Vagina (tissue), 2 donors: Measurements from ENCODE around the gene SMURF1. TPM values are rescaled to one million over a fixed set of nuclear protein-coding genes. Genes with fewer than 3 reads are reported as not detected.

Source experiments
- DNase-seq, 2 donors: peaks; one replicate each; pipeline ENCODE4 v3.0.0-alpha.2; 2017; ENCODE audit errors: extremely low spot score in 2 of 2
- H3K27ac ChIP-seq: fragments of 200-600 bp; sonication (generic); one replicate; pipeline ENCODE4 v1.5.1; 2019
- H3K27me3 ChIP-seq: fragments of 200-600 bp; sonication (generic); one replicate; pipeline ENCODE4 v1.5.1; 2019
- H3K36me3 ChIP-seq, 2 donors: fragments of 200-600 bp; sonication (generic); one replicate each; pipeline ENCODE4 v1.5.1; 2017 to 2019
- H3K4me1 ChIP-seq: fragments of 200-600 bp; sonication (generic); one replicate; pipeline ENCODE4 v1.5.1; 2019
- H3K4me3 ChIP-seq, 2 donors: fragments of 200-600 bp; sonication (generic); 1 replicate in 1 of 2; 2 replicates in 1 of 2; pipeline ENCODE4 v1.5.1; 2016 to 2019
- H3K9me3 ChIP-seq: fragments of 200-600 bp; sonication (generic); one replicate; pipeline ENCODE4 v1.5.1; 2019
- POLR2A ChIP-seq, 2 donors: fragments of 450-650 bp; IDR thresholded peaks; one replicate each; pipeline ENCODE4 v1.6.1; 2017; ENCODE audit warnings: antibody characterized with exemption in 2 of 2, mild to moderate bottlenecking in 2 of 2, moderate library complexity in 2 of 2
- POLR2AphosphoS5 ChIP-seq, 2 donors: sonication (generic); formaldehyde crosslinking; IDR thresholded peaks; one replicate each; pipeline ENCODE4 v1.9.0; 2017; ENCODE audit warnings: antibody characterized with exemption in 2 of 2, mild to moderate bottlenecking in 2 of 2, low read depth in 1 of 2; ENCODE audit not compliant: insufficient read depth in 1 of 2
- intact Hi-C: fragments of 100-400 bp; cut with DNase I; formaldehyde crosslinking; loops from one replicate; pipeline ENCODE4 v1.15.1; 2023
- total RNA-seq: library from RNA; depleted of rRNA; stranded (reverse); fragments of >200 nt; gene quantifications from one replicate; pipeline ENCODE4 v1.2.3, GENCODE V29; 2016
- TF ChIP-seq, protein P1 (sequence below), 3 experiments: fragments of 450-650 bp in 2 of 3; fragments of 200-600 bp in 1 of 3; sonication (generic) in 1 of 3; IDR thresholded peaks; one replicate each; pipeline ENCODE4 v1.5.1; 2017 to 2019; ENCODE audit warnings: antibody characterized with exemption in 3 of 3, mild to moderate bottlenecking in 2 of 3, moderate library complexity in 2 of 3

Gene SMURF1
- total RNA-seq, 1 donor from 2014 or later, result 30.0 TPM

DNA sequence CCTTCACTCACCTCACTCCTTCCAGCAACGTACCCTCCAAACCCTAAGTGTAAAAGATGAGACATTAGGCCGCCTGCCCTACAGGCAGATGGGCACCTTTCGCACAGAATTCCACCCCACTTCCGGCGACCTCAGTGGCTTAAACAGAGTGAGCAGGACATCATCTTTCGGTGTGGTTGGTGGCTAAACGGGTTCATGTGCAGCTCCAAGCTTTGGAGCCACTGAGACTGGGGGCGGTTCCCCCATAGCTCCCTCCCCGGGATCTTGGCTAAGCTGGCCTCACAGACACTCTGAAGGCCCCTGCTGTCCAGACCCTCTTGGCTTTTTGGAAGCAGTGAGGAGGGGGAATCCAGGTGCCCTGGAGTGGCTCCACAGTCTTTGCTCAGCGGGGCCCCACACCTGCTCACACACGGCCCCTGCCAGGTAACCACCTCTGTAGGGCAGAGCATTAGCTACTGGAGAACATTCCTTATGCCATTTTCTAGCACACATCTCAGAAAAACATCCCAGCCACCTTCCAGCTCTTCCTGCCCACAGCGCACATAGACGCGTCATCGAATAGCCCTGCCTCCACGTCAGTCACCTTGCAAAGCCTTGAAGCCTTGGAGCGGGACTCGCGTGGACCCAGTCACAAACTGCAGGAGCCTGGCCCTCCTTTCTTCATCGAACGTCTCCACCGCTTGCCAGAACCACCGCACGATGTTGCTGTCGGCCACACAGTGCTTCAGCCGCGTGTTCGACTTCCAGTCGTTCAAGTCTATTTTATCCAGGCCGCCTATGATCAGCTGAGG is 108.8 kb downstream of the SMURF1 start:
- H3K36me3 ChIP-seq, result peaks cover 0 to 89% of the 10 kb centered on the region in 2 donors
- peak overlapping the region; percentile 33 for H3K27ac ChIP-seq
- intact Hi-C loops, result loop anchor here (5.0 kb wide), 1 partner anchor 107 kb away; the partner anchor contains the start of gene SMURF1
- H3K4me1 ChIP-seq, result no peaks in the 10 kb centered on the region
- no peak for DNase-seq
- H3K27me3 ChIP-seq, result no peaks in the 10 kb centered on the region
- H3K4me3 ChIP-seq, result no peak overlapping the region
- TF ChIP-seq POLR2A (IDR thresholded peaks at IDR 0.05) (no peak), POLR2AphosphoS5 (IDR thresholded peaks at IDR 0.05; ENCODE audit: insufficient read depth in 1 of 2, low read depth in 1 of 2) (no peak)
- TF ChIP-seq, protein P1, sequence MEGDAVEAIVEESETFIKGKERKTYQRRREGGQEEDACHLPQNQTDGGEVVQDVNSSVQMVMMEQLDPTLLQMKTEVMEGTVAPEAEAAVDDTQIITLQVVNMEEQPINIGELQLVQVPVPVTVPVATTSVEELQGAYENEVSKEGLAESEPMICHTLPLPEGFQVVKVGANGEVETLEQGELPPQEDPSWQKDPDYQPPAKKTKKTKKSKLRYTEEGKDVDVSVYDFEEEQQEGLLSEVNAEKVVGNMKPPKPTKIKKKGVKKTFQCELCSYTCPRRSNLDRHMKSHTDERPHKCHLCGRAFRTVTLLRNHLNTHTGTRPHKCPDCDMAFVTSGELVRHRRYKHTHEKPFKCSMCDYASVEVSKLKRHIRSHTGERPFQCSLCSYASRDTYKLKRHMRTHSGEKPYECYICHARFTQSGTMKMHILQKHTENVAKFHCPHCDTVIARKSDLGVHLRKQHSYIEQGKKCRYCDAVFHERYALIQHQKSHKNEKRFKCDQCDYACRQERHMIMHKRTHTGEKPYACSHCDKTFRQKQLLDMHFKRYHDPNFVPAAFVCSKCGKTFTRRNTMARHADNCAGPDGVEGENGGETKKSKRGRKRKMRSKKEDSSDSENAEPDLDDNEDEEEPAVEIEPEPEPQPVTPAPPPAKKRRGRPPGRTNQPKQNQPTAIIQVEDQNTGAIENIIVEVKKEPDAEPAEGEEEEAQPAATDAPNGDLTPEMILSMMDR (IDR thresholded peaks at IDR 0.05), result no peak
- H3K9me3 ChIP-seq, result no peaks in the 10 kb centered on the region

DNA sequence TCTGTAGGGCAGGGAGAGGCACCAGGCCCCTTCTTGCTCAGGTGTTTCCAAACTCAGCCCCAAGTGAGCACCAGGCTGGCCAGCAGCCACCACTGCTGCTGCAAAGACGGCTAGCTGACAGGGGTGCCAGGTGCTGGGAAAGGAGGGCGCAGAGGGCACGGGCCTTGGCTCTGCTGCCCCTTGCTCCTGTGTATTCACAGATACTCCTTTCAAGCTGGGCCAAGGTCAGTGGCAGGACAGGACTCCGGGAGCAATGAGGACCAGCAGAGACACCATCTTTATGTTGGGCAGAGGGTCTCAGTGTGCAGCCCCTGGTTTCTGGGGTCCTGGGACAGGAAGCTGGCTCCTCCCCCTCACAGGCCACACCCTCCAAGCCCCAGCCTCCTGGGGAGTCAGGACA is 110.1 kb downstream of the SMURF1 start:
- Histone ChIP-seq H3K27me3 (no peaks in the 10 kb centered on the region), H3K4me3 (no peak overlapping the region), H3K4me1 (no peaks in the 10 kb centered on the region), H3K9me3 (no peaks in the 10 kb centered on the region), H3K36me3 (peaks cover 0 to 93% of the 10 kb centered on the region in 2 donors), H3K27ac (peak overlapping the region; percentile 9)
- TF ChIP-seq, protein P1 (IDR thresholded peaks at IDR 0.05), result no peak
- TF ChIP-seq POLR2A (IDR thresholded peaks at IDR 0.05), result no peak
- no peak for TF ChIP-seq POLR2AphosphoS5 (IDR thresholded peaks at IDR 0.05; ENCODE audit: insufficient read depth in 1 of 2, low read depth in 1 of 2)
- DNase-seq, result no peak
- intact Hi-C loops, result no loop called here

DNA sequence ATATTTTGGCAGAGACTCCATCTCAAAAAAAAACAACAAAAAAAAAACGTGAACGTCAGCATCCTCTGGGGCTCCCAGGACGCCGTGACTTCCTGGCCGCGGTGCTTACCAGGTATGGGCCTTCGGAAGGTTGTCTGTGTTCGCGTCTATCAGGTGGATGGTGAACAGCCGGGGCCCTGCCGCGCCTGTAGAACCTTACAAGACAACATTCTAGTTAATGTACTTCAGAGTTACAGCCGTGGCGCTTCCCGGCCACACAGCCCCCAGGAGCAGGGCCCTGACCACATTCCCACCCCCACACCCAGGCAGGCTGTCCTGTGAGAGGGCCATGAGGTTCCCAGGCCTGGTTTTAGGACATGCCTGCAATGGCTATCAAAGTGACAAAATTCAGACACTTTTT is 111.0 kb downstream of the SMURF1 start:
- no peak for DNase-seq
- Histone ChIP-seq H3K36me3 (peaks cover 0 to 93% of the 10 kb centered on the region in 2 donors), H3K9me3 (no peaks in the 10 kb centered on the region), H3K27me3 (no peaks in the 10 kb centered on the region), H3K27ac (no peak overlapping the region), H3K4me3 (no peak overlapping the region), H3K4me1 (no peaks in the 10 kb centered on the region)
- intact Hi-C loops, result no loop called here
- TF ChIP-seq POLR2AphosphoS5 (IDR thresholded peaks at IDR 0.05; ENCODE audit: insufficient read depth in 1 of 2, low read depth in 1 of 2) (no peak), POLR2A (IDR thresholded peaks at IDR 0.05) (no peak)
- TF ChIP-seq, protein P1 (IDR thresholded peaks at IDR 0.05), result no peak

DNA sequence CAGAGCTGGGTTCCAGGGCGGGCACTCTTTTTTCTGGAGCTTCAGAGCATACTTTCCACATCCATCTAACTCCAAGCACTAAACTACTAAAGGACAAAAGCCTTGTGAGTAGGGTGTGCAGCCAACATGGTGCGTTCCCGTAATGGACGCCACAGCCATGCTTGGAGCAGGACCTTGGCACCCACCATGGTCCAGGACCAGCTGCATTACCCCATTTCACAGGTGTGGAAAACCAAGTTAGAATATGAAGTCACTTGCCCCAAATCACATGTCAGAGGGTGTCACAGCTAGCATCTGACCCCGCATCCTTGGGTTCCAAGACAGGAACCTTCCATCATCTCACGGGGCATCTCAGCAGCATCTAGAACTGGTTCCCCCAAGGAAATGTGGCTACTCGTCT is 112.4 kb downstream of the SMURF1 start:
- DNase-seq, result peak in 1 of 2 donors; percentile 28
- H3K36me3 ChIP-seq, result peaks cover 0 to 83% of the 10 kb centered on the region in 2 donors
- H3K9me3 ChIP-seq, result no peaks in the 10 kb centered on the region
- intact Hi-C loops, result no loop called here
- H3K27me3 ChIP-seq, result no peaks in the 10 kb centered on the region
- H3K4me1 ChIP-seq, result no peaks in the 10 kb centered on the region
- H3K27ac ChIP-seq, result peak overlapping the region; percentile 65
- no peak for TF ChIP-seq POLR2AphosphoS5 (IDR thresholded peaks at IDR 0.05; ENCODE audit: insufficient read depth in 1 of 2, low read depth in 1 of 2)
- TF ChIP-seq, protein P1 (IDR thresholded peaks at IDR 0.05), result no peak
- TF ChIP-seq POLR2A (IDR thresholded peaks at IDR 0.05), result no peak
- H3K4me3 ChIP-seq, result no peak overlapping the region

DNA sequence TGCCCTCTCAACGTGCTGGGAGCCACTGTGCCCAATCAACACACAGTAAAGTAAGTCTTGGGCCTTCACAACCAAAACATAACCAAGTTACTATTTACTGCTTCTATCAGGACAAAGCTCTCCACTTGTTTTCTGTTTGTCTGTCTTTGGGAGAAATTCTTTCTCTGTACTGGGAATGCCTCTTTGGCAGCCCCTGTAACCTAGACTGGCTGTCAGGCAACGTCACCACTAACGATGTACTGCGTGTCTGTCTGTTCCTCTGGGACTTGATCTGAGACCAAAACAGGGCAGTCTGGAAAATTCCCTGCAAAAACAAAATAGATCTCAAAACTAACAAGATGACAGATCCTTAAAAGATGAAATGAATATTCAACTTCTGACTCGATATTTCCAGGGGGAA is 113.0 kb downstream of the SMURF1 start:
- TF ChIP-seq POLR2A (IDR thresholded peaks at IDR 0.05) (no peak), POLR2AphosphoS5 (IDR thresholded peaks at IDR 0.05; ENCODE audit: insufficient read depth in 1 of 2, low read depth in 1 of 2) (peak in 1 of 2 donors; percentile 30)
- TF ChIP-seq, protein P1 (IDR thresholded peaks at IDR 0.05), result no peak
- Histone ChIP-seq H3K27me3 (no peaks in the 10 kb centered on the region), H3K4me1 (no peaks in the 10 kb centered on the region), H3K36me3 (peaks cover 0 to 77% of the 10 kb centered on the region in 2 donors), H3K9me3 (no peaks in the 10 kb centered on the region), H3K4me3 (no peak overlapping the region), H3K27ac (peak overlapping the region; percentile 75)
- intact Hi-C loops, result no loop called here
- DNase-seq, result peak in 1 of 2 donors; percentile 31
